Thyroid gland (tissue), 4 donors: Measurements from ENCODE around the gene SHISA9. TPM values are rescaled to one million over a fixed set of nuclear protein-coding genes. Genes with fewer than 3 reads are reported as not detected.
A peak's percentile ranks its signal among the peaks of the same experiment; 100 is the strongest.

Source experiments
- DNase-seq, 2 donors: peaks; one replicate each; pipeline ENCODE4 v3.0.0-alpha.2; 2019
- H3K27ac ChIP-seq, 3 donors: fragments of 200-600 bp; sonication (generic); 1 replicate in 2 of 3; 2 replicates in 1 of 3; pipeline ENCODE4 v1.5.1; 2016 to 2019; ENCODE audit warnings: mild to moderate bottlenecking in 1 of 3, moderate library complexity in 1 of 3
- H3K27me3 ChIP-seq: fragments of 200-600 bp; sonication (generic); one replicate; pipeline ENCODE4 v1.5.1; 2019
- H3K36me3 ChIP-seq, 2 donors: fragments of 200-600 bp; sonication (generic); one replicate each; pipeline ENCODE4 v1.5.1; 2016 to 2019
- H3K4me1 ChIP-seq, 2 donors: fragments of 200-600 bp; sonication (generic); one replicate each; pipeline ENCODE4 v1.5.1; 2017 to 2019
- H3K4me3 ChIP-seq, 3 donors: fragments of 200-600 bp; sonication (generic); replicated peaks in 1 of 3; 1 replicate in 2 of 3; 2 replicates in 1 of 3; pipeline ENCODE4 v1.5.1; 2016; ENCODE audit warnings: mild to moderate bottlenecking in 1 of 3
- H3K9me3 ChIP-seq: fragments of 200-600 bp; sonication (generic); one replicate; pipeline ENCODE4 v1.5.1; 2017
- CTCF ChIP-seq, 6 experiments: fragments of 200-600 bp in 3 of 6; fragments of 450-650 bp in 3 of 6; sonication (generic) in 3 of 6; IDR thresholded peaks; one replicate each; pipeline ENCODE4 v1.5.1; 2016 to 2019; ENCODE audit warnings: antibody characterized with exemption in 6 of 6, mild to moderate bottlenecking in 2 of 6, inconsistent platforms in 1 of 6, moderate library complexity in 1 of 6
- POLR2A ChIP-seq, 2 donors: fragments of 450-650 bp; IDR thresholded peaks; one replicate each; pipeline ENCODE4 v1.6.1; 2017; ENCODE audit warnings: antibody characterized with exemption in 2 of 2, mild to moderate bottlenecking in 2 of 2, moderate library complexity in 1 of 2
- WGBS, 2 donors: methylation state at CpG; one replicate each; pipeline ENCODE4 v1.1.5; 2017; 5-methylcytosine and 5-hydroxymethylcytosine counted together
- intact Hi-C: fragments of 100-400 bp; cut with DNase I; formaldehyde crosslinking; loops from one replicate; pipeline ENCODE4 v1.15.1; 2023
- total RNA-seq, 4 donors: library from RNA; depleted of rRNA; stranded (reverse); fragments of >200 nt; gene quantifications; one replicate each; pipeline ENCODE4 v1.2.3, GENCODE V29; 2016

Gene SHISA9
- total RNA-seq, 4 donors from 2014 or later: 0.11 to 0.34 (median 0.28) TPM

GRCh38 chr16:13036600-13036999, 135.2 kb downstream of the SHISA9 start:
- no peak overlapping the region for H3K4me3 ChIP-seq
- H3K27me3 ChIP-seq: no peaks in the 10 kb centered on the region
- no peak overlapping the region for H3K27ac ChIP-seq
- peak; percentile 27 to 67 for DNase-seq
- H3K4me1 ChIP-seq: no peaks in the 10 kb centered on the region
- no peaks in the 10 kb centered on the region for H3K36me3 ChIP-seq
- intact Hi-C loops: no loop called here
- no peak for TF ChIP-seq CTCF (IDR thresholded peaks at IDR 0.05)
- no peak for TF ChIP-seq POLR2A (IDR thresholded peaks at IDR 0.05)
- H3K9me3 ChIP-seq: no peaks in the 10 kb centered on the region
- WGBS, 2 donors: 7 to 12% methylated on average over 4 of the region's 4 CpGs

DNA sequence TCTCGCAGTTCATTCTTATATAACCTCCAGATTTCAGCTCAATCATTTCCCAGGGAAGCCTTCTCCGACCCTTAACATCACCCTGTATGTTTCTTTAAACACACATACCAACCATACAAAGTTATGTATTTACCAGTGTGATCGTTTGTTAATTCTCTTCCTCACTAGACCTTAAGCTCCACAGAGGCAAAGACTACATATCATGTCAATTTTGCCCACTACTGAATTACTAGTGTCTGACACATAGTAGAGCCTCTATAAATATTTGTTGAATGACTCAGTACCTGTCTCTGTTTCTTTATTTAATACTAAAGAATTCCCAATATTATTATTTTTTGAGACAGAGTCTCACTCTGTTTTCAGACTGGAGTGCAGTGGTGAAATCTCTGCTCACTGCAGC, 137.2 kb downstream of the SHISA9 start:
- 56 to 58% methylated on average over 3 of the region's 3 CpGs for WGBS, 2 donors
- no peak for DNase-seq
- Histone ChIP-seq H3K27me3 (no peaks in the 10 kb centered on the region), H3K4me1 (no peaks in the 10 kb centered on the region), H3K9me3 (no peaks in the 10 kb centered on the region), H3K4me3 (no peak overlapping the region), H3K27ac (no peak overlapping the region), H3K36me3 (no peaks in the 10 kb centered on the region)
- TF ChIP-seq POLR2A (IDR thresholded peaks at IDR 0.05): no peak
- no peak for TF ChIP-seq CTCF (IDR thresholded peaks at IDR 0.05)
- intact Hi-C loops: no loop called here

DNA sequence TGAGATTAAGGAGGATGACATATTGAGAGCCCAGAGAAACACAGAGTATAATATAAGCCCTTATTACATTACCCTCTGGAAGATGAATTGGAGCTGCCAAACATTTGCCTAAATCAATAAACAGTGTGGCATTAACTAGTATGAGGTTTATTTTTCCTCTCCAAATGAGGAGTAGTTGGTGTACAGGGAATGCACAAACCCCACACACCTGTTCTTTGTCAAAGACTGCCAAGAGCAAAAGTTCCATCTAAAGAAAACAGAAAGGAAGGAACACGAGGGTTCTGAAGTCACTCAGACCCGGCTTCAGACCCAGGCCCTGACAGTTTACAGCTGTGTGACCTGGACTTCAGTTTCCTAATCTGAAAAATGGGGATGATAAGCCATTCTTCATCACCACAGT, 138.1 kb downstream of the SHISA9 start:
- no peaks in the 10 kb centered on the region for H3K4me1 ChIP-seq
- DNase-seq: no peak

DNA sequence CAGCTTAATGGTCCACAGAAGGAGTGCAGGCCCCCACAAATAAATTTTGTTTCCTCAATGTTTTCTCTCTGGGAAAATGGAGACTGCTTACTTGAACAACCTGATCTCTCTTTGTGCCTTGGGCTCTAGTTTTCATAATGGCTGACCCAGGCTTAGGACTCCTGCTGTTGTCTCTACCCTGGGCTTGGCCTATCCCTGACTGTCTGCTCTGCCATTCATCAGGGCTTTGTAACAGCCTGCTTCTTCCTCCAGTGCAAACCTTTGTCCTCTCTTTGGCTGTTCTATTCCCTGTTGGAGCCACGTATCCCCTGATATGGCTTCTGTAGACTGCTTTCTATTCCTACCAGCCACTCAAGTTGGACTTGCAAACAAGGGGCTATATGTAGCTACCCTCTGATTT, 139.8 kb downstream of the SHISA9 start:
- Histone ChIP-seq H3K4me3 (no peak overlapping the region), H3K9me3 (no peaks in the 10 kb centered on the region), H3K27me3 (no peaks in the 10 kb centered on the region), H3K27ac (no peak overlapping the region), H3K36me3 (no peaks in the 10 kb centered on the region), H3K4me1 (no peaks in the 10 kb centered on the region)
- 52 to 60% methylated on average over 1 of the region's 1 CpG for WGBS, 2 donors
- no peak for DNase-seq
- intact Hi-C loops: no loop called here
- TF ChIP-seq CTCF (IDR thresholded peaks at IDR 0.05) (no peak), POLR2A (IDR thresholded peaks at IDR 0.05) (no peak)

More for the DNA sequence above, 138.1 kb downstream of the SHISA9 start:
- Histone ChIP-seq H3K9me3 (no peaks in the 10 kb centered on the region), H3K27me3 (no peaks in the 10 kb centered on the region), H3K27ac (no peak overlapping the region), H3K36me3 (no peaks in the 10 kb centered on the region), H3K4me3 (no peak overlapping the region)
- no peak for TF ChIP-seq POLR2A (IDR thresholded peaks at IDR 0.05)
- TF ChIP-seq CTCF (IDR thresholded peaks at IDR 0.05): no peak
- intact Hi-C loops: no loop called here
- 13 to 20% methylated on average over 2 of the region's 2 CpGs for WGBS, 2 donors

DNA sequence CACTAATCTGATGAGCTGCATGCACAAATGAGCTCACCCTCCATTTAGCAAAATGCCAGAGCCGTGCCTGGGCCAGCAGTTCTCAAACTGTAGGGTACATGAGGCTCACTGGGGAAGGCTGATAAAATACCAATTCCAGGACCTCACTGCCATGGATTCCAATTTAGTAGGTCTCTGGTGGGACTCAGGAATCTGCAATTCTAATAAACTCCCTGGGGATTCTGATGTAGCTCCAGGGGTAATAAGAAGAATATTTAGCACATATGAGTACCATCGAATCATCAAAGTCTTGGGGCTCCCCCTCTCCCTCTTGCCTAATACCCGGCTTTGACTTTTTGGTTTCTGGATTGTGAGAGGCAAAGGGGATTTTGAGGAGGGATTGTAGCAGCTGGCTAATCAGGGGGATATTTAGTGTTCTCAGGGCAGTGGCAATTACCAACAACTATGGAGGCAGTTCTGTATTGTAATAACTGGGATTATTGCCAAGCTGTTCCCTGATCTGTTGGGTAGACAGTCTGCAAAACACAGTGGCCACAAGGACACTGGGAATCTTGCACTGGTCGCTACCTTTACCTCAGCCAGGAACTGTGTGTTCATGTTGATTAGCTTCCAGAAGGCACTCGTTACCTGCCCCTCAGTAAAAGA, 140.4 kb downstream of the SHISA9 start:
- Histone ChIP-seq H3K9me3 (no peaks in the 10 kb centered on the region), H3K4me3 (no peak overlapping the region), H3K36me3 (no peaks in the 10 kb centered on the region), H3K27me3 (no peaks in the 10 kb centered on the region), H3K27ac (no peak overlapping the region), H3K4me1 (no peaks in the 10 kb centered on the region)
- WGBS, 2 donors: 71 to 85% methylated on average over 5 of the region's 5 CpGs
- no peak for DNase-seq
- TF ChIP-seq CTCF (IDR thresholded peaks at IDR 0.05): no peak
- TF ChIP-seq POLR2A (IDR thresholded peaks at IDR 0.05): no peak
- intact Hi-C loops: no loop called here
